ENCODE data around the gene RAB3IL1.
"Not testable (repeated sequence)": the region's sequence is repeated elsewhere in the genome, so short reads cannot be mapped to it uniquely, and the experiment has no call there.

The RAB3IL1 gene

GRCh38 chr11:61883947-61884346 is 33.4 kb downstream of the RAB3IL1 start:
- DNase-seq = no peak

- no peak for DNase-seq
These were observed 34.0 kb downstream of the RAB3IL1 start for GRCh38 chr11:61883327-61883726.

- DNase-seq = no peak
These were observed 34.5 kb downstream of the RAB3IL1 start for GRCh38 chr11:61882879-61883278.

- DNase-seq = not testable (repeated sequence)
These were observed 35.1 kb downstream of the RAB3IL1 start for GRCh38 chr11:61882267-61882666.

- DNase-seq = no peak
These were observed 36.0 kb downstream of the RAB3IL1 start for GRCh38 chr11:61881397-61881796.

GRCh38 chr11:61880454-61880853 is 36.9 kb downstream of the RAB3IL1 start:
- DNase-seq = no peak

- DNase-seq = no peak
These were observed 37.3 kb downstream of the RAB3IL1 start for GRCh38 chr11:61880031-61880430.

- no peak for DNase-seq
These were observed 38.2 kb downstream of the RAB3IL1 start for GRCh38 chr11:61879152-61879551.

GRCh38 chr11:61875698-61876097 is 41.7 kb downstream of the RAB3IL1 start:
- no peak for DNase-seq

- DNase-seq = no peak
These were observed 42.5 kb downstream of the RAB3IL1 start for GRCh38 chr11:61874853-61875252.

GRCh38 chr11:61874377-61874809 is 43.0 kb downstream of the RAB3IL1 start:
- no peak for DNase-seq

- no peak for DNase-seq
These were observed 43.6 kb downstream of the RAB3IL1 start for GRCh38 chr11:61873588-61874376.

- no peak for DNase-seq
These were observed 44.3 kb downstream of the RAB3IL1 start for GRCh38 chr11:61872935-61873565.

GRCh38 chr11:61871158-61871597 is 46.2 kb downstream of the RAB3IL1 start:
- DNase-seq = peak in 1 of 2 experiments; percentile 62

- no peak for DNase-seq
These were observed 46.8 kb downstream of the RAB3IL1 start for GRCh38 chr11:61870541-61871031.

- no peak for DNase-seq
These were observed 47.5 kb downstream of the RAB3IL1 start for GRCh38 chr11:61869708-61870451.

GRCh38 chr11:61869429-61869707 is 48.0 kb downstream of the RAB3IL1 start:
- DNase-seq = no peak

- DNase-seq = no peak
These were observed 48.6 kb downstream of the RAB3IL1 start for GRCh38 chr11:61868571-61869428.

GRCh38 chr11:61866958-61867343 is 50.4 kb downstream of the RAB3IL1 start:
- DNase-seq = no peak

- DNase-seq = no peak
These were observed 51.0 kb downstream of the RAB3IL1 start for GRCh38 chr11:61866231-61866957.

GRCh38 chr11:61864814-61865775 is 52.3 kb downstream of the RAB3IL1 start:
- DNase-seq = no peak

Data from cerebellar nuclear complex (tissue), 1 donor.